A549 treated with DMSO at 1 μM for 4 hours (cell line): Measurements from ENCODE around the gene ZFYVE9. TPM values are rescaled to one million over a fixed set of nuclear protein-coding genes. Genes with fewer than 3 reads are reported as not detected.

Experiments used
- total RNA-seq: library from RNA; stranded (reverse); fragments of 200-300 nt; extraction: Qiagen RNA extraction; gene quantifications from 5 replicates; pipeline ENCODE4 v1.2.3, GENCODE V29; 2022; ENCODE audit warnings: low read depth

Gene ZFYVE9, protein sequence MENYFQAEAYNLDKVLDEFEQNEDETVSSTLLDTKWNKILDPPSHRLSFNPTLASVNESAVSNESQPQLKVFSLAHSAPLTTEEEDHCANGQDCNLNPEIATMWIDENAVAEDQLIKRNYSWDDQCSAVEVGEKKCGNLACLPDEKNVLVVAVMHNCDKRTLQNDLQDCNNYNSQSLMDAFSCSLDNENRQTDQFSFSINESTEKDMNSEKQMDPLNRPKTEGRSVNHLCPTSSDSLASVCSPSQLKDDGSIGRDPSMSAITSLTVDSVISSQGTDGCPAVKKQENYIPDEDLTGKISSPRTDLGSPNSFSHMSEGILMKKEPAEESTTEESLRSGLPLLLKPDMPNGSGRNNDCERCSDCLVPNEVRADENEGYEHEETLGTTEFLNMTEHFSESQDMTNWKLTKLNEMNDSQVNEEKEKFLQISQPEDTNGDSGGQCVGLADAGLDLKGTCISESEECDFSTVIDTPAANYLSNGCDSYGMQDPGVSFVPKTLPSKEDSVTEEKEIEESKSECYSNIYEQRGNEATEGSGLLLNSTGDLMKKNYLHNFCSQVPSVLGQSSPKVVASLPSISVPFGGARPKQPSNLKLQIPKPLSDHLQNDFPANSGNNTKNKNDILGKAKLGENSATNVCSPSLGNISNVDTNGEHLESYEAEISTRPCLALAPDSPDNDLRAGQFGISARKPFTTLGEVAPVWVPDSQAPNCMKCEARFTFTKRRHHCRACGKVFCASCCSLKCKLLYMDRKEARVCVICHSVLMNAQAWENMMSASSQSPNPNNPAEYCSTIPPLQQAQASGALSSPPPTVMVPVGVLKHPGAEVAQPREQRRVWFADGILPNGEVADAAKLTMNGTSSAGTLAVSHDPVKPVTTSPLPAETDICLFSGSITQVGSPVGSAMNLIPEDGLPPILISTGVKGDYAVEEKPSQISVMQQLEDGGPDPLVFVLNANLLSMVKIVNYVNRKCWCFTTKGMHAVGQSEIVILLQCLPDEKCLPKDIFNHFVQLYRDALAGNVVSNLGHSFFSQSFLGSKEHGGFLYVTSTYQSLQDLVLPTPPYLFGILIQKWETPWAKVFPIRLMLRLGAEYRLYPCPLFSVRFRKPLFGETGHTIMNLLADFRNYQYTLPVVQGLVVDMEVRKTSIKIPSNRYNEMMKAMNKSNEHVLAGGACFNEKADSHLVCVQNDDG (N-terminal part only)
- 7.1 to 9.2 TPM (median 8.2 TPM) in 5 replicates for total RNA-seq

DNA sequence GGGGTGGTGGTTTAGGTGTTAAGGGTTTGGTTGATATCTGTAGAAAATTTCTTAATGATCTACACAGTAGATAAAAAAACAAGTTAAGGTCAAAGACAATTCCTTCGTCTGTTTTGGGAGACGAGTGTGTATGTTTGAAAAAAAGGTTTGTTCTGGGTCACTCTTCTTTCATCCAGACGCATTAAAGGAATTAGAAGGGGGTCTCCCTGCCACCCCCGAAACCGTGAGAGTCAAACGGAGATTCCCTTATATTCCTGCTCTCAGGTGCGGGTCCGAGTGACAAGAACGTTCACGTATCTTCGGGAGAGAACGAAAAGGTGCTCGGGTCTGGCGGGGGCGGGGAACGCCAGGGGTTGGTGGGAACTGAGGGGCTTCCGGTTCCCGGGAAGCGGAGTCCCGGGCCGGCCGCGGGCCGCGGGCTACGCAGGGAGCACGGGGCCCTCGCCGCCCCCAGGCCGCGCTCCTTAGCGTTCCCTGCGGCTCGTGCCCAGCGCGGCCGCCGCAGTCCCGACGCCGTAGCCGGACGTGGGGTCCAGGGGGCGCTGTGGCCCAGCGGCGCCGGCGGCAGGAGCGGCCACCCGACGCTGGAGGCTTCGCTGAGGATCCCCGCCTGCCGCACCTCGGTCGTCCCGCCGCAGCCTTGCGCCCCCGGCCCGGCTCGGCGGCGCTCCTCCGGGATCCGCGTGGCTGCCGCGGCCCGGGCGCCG, at the start of gene ZFYVE9:
Gene ZFYVE9, plus strand, starts transcription at position 577 of the 707 bp plus-strand sequence. CDS start 91,118 bp downstream, outside the sequence.

DNA sequence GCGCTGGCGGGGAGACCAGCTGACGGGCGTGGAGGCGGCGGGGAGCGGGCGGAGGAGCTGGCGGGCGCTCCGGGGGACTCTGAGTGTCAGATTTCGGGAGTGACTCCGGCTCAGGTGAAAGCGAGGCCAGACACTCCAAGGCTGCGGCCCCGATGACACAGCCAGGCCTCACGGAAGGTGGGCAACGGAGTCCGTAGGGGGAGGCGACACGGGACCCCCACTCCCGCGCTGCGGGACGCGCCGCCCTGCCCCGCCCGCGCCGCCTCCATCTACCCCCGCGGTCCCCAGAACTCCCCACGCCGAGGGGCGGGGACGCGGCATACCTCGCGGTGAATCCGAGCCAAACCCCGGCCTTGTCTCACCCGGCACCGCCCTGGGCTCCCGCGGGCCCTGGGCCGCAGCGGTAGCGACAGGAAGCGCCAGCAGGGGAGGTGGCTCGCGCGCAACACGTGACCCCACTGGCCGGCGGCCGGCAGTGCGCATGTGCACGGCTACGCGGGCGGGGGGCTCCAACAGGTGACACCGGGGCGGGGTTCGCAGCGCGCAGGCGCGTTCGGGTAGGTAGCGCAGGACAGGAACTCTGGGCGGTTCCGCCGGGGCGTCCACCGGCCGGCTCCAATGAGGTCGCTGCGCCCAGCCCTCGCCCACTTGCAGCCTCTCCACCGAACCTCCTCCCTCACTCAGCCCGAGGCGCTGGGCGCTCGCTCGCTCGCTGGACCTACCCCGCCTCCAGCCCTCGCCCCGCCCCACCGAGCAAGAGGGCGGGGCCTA, 224.0 kb downstream of the ZFYVE9 start, which contains the start of gene CC2D1B:
Gene CC2D1B, minus strand, starts transcription at position 460 of the 771 bp plus-strand sequence. CDS start 1,585 bp downstream, outside the sequence.

Other genes starting within 250 kb of the ZFYVE9 start
- 6.9 to 11.3 TPM (median 9.1 TPM) in 5 replicates for gene RAB3B, start 151.4 kb upstream of the ZFYVE9 start, total RNA-seq
- gene KTI12, start 108.3 kb upstream of the ZFYVE9 start, total RNA-seq, result 17.0 to 20.1 TPM (median 18.4 TPM) in 5 replicates
- gene TXNDC12, start 86.9 kb upstream of the ZFYVE9 start, total RNA-seq, result 35.8 to 39.8 TPM (median 36.9 TPM) in 5 replicates
- 29.3 to 39.4 TPM (median 35.0 TPM) in 5 replicates for gene BTF3L4, start 85.8 kb upstream of the ZFYVE9 start, total RNA-seq
- gene CC2D1B, start 224.1 kb downstream of the ZFYVE9 start, total RNA-seq, result 14.6 to 21.7 TPM (median 17.4 TPM) in 5 replicates